Hematopoietic multipotent progenitor cell treated with erythropoietin and hydrocortisone succinate and interleukin-3 and kit ligand, for 4 days (in vitro differentiated cells): Measurements from ENCODE around the gene FUT8.

Experiments
- DNase-seq: peaks from one replicate; pipeline ENCODE4 v3.0.0-alpha.2; 2015

Gene FUT8

DNA sequence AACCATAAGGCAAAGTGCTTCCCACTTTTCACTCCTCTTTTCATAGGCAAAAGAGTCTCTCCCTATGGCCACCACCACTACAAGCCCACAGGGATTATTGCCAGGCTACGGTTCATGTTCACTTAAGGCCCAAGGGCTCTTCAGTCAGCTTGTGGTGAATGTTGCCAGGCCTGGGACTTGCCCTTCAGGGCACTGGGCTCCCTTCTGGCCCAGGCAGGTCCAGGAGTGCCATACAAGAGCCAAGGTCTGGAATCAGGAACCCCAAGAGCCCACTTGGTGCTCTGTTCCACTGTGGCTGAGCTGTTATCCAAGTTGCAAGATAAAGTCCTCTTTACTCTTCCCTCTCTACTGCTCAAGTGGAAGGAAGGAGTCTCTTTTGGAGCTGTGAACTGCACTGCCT, 307.6 kb downstream of the FUT8 start:
- DNase-seq: no peak

DNA sequence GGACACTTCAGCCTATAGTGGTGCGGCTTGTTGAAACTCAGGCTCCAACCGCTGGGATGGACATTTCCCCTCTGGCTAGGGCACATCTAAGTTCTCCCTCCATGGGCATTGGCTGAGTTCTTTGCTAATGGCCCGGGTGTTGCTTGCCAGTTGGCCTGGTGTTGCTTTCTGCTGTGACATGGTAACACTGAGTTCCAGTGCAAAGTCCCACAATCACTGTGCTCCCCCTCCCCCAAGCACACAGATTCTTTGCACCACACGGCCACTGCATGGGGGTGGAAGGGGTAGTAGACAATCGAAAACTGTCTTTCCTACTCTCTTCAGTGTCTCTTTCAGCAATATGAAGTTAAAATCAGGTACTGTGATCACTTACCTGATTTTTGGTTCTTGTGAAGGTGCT, 308.2 kb downstream of the FUT8 start:
- DNase-seq: no peak

DNA sequence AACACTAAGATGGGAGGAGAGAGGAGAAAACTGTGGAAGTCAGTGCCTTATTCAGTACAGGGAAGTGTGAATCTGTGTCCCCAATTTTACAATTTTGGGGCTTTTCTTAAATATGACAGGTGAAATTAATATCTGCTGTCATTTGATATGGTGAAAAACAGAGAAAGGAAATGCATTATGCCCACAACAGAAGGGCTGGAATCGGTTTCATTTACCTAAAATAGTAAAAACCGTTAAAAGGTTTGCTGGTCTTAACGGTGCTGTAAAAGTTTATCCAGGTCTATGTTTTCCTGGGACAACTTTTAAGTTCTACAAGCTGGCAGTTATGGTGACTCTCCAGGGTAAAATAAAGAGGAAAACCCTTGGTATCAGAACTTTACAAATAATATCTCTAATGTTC, 310.8 kb downstream of the FUT8 start:
- no peak for DNase-seq

DNA sequence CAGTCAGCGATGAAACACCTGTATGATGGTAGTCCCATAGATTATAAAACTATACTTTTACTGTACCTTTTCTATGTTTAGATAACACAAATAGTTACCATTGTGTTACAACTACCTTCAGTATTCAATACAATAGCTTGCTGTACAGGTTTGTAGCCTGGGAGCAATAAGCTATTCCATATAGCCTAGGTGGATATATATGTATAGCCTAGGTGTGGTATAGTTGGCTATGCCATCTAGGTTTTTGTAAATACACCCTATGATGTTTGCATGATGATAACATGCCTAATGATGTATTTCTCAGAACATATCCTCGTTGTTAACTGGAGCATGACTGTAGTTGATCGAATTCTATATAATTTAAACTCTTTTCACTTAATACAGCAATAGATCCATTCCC, 316.1 kb downstream of the FUT8 start:
- no peak for DNase-seq

DNA sequence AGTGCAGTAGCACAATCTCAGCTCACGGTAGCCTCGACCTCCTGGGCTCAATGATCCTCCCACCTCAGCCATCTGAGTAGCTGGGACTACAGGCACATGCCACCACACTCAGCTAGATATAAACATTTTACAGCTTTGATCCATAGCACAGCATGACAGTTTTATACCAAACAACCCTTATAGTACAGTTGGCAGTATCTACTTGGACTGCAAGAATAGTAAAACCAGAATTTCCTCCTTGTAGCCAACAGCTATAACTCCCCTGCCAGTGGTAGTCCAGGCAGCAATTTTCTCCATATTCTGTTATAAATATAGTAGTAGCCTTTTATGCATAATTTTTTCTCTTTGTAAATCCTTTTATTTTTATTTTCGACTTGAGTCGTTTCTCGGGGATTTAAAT, 317.0 kb downstream of the FUT8 start:
- DNase-seq: no peak

DNA sequence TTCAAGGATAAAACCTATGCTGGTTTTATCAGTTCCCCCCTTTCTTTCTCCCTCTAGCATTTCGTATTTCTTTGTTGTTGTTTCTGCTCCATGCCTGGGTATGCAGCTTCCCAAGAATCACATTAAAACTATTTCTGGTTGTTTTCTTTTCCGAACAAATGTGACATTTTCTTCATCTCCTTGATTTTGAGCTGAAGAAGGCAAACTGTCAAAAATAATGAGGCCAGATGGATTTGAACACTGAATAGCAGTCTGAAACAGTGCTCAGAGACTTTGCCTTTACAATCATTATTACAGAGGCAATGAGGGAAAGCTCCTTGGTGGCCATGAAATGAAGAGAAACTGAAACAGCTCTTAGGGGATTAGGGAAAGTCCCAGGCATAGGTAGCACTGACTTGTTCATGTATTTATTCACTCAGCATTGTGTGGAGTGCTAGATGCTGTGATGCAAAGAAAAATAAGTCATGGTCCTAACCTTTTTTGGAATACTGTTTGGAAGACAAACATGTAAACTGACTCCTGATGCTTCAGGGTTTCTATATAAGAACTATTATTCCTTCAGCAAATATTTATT, 319.5 kb downstream of the FUT8 start:
- no peak for DNase-seq

DNA sequence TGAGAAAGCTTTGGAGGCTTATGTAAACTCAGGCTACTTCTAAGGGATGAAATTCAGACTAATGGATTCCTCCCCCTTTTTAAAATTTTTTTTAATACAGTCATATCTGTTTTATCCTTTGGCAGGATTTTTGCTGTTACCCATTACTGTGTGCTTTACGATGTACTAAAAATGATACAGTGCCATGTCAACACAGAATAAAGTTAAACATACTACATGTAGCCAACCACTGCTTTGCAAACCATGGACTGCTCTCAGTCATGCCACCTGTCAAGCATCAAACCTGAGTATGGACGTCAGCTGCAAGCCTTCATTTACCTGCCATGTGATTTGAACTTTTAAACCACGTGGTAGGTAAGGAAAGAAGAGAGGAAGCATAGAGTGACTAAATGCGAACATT, 325.8 kb downstream of the FUT8 start:
- no peak for DNase-seq

DNA sequence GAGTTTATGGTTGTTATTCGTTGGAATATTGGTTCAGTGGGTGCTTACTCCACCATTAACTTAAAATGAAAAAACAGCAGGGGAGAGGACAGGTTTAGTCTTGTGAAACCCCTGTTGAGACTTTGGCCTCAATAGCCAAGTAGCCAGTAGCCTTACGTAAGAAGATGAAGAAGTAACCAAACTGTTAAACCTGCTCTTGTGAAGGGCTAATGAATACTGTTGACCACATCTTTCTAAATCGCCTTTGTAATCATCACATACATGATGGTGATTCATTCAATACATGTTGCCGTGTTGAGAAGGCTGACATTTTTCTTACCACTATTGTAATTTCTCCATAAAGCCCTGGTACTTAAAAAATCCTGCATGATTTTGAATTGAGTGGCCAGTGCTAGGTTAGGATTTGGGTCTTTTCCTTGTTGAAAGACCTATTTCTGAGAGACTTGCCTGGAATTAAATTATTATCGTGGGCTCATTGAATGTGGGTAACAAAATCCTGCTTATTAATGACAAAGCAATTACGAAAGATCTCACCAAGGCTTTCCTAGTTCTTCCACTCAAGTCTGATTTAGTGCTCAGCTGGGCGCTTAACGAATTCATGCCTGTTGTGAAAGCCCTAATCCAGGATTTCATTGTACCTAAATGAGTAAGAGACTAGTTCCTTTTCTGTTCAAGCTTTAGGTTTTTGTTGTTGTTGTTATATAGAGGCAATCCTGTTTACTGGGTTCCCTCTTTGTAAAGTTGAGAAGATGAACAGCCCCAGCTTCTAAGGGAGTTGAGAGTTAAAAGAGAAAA, 333.1 kb downstream of the FUT8 start:
- DNase-seq: no peak

DNA sequence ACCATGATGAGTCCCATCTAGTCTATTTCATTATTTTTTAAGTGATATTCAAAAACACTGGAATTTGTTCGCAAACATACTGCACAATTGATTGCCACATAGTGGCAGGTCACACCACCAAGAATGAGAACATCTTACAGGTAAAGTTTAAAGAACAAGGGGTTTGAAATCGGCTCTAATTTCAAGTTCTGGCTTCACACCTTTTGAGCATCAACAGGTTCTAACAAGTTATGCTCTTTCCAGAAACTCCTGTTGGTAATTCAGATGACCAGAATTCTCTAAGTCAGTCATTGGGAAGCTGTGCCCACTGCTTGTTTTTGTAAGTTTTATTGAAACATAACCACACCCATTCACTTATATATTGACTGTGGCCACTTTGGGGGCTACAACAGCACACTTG, 336.3 kb downstream of the FUT8 start:
- DNase-seq: no peak

DNA sequence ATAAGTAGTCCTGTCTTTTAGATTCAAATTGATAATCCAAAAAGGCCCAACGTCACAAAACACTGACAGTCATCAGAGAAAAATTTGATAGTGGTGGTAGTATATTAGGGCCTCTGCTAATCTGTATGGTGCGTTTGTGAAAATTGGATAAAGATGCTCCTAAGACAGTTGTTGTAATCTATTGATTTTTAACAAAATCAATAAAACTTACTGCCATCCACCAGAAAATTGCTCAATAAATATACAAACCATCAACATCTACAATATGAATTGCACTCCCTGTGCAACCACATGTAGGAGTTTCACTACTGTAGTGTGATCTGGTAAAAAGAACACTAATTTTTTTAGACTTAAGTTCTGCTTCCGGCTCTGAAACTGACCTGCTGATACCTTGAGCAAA, 336.8 kb downstream of the FUT8 start:
- no peak for DNase-seq

DNA sequence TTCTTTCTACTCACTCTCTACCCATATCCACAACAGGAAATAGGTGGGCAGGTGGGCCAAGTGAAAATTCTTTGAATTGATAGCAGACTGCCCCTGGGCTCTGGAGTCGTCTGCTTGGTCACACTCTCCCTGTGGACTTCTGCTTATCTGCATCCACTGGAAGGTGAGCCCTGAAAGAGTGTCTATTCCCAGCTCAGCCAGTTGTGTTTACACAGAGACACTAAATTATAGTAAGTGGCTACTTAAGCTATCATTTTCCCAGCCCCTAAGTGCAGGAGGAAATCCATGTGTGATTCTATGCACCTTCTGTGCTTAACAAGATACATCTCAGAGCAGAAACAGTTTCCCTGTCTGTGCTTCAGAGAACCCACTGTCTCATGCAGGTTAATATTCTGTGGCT, 338.4 kb downstream of the FUT8 start:
- no peak for DNase-seq

DNA sequence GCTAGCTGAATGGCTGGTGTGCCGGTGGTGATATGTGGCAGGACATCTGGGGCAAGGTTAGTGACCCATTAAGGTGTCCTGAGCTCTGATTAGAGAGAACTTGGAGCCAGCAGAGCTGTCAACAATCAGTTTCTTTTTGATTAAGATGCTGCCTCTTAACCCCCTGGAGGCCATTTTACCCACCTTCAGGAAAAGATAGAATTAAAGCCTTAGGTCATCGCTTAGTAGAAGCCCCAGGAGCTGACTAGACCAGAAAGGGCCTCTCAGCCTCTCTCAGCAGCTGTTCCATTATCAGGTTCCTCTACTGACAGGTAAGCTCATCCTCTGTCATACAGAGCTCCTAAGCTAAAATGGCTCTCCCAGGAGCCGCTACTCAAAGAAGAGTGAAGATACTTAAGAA, 339.0 kb downstream of the FUT8 start:
- no peak for DNase-seq

DNA sequence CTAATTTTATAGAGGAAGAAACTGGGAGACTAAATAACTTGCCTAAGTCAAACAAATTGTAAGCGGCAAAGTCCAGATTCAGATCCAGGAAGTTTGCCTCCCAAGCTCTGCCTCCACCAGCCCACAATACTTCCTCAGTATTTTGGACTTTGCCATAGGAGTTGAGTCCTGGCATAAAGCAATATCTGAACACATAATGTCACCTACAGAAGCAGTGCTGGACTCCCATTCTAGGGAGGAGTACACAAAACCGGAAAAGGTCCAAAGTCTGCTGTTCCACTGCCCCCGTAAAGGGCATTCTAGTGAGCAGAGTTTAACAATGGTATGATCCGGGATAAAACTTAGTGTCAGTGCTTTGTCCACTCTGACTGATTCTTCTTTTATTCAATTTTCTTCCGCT, 340.5 kb downstream of the FUT8 start:
- DNase-seq: no peak

DNA sequence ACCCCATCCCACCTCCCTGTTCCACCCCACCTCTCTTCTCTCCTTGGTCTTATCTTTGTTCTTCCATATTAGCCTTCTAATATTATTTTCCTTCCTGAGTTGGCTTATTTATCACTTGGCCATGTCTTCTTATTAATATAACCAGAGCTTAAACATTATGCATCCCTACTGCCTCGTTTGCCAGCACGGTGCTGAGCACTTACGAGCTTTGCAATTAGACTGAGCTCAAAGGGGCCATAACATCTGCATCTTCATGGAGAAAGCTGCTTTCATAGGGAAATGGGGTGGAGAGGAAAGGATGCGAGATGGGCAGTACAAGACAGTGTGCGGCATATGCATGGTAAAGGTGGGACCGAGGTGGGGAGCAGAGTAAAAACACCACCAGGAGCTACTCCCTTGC, 342.8 kb downstream of the FUT8 start:
- DNase-seq: no peak

DNA sequence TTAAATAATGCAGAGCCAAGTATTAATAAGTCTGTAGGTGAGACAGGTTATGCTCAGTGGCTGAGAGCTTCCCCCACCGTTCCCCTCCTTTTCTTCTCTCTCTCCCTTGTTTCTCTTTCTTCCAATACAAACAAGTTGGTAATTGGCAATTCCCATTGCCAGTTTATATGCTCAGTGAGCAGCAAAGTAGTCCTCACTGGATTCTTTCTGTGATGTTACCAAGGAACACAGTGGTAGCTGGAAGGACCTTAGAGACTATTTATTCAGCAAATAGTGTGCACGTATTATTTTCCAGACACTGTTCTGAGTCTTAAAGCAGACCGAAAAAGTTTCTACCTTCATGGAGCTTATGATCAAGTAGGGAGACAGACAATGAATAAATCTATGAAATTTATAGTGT, 344.4 kb downstream of the FUT8 start:
- DNase-seq: no peak

DNA sequence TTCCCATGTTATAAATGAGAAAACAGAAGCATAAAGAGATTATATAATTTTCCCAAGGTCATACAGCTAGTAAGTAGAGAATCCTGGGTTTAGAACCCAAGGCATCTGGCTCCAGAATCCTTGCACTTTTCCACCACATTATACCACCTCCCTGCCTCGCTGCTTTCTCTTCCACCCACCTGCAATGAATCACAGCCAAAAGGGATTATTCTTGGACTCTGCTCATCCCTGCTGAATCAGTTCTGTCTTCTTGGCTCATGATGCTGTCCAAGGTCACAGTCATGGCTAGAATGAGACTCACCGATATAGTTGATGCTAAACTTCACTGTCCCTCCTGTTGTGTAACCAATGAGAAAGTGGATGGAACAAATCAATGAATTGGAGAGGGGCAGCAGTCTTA, 356.6 kb downstream of the FUT8 start:
- no peak for DNase-seq

DNA sequence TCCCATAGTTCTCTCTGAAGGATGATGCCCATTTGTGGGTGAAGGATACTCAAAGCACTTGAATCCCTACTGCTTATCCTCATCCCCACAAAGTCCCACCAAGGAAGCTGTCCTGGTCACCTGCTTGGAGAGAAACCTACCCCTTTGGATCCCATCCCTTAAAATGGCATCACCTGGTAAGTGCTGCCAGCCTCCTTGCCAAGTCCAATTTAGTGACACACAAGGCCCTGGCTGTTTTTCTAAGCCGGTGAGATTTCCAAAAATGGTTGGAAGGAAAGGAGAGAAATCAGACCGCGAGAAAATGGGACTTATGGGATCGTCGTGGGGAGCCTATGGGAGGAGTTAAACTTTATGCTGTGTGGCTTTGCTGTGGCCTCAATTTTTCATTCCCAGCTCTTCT, 358.2 kb downstream of the FUT8 start:
- DNase-seq: no peak

DNA sequence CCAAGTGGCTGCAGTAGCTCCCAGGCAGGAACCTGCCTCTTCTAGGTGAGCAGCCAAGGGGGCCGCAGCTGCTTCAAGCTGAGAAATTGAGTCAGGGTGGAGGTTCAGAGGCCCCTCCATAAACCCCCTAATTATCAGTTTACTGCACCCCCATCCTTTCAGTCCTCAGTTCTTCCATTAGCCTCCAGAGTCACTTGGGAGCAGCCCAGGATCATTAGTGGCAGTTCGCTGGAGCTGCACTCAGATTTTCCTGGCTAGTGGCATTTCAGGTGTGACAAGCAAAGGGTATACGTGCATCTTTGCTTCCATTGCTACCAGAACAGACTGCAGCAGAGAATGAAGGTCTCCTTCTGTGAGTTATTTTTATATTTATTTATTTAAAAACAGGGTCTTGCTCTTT, 358.7 kb downstream of the FUT8 start:
- no peak for DNase-seq

DNA sequence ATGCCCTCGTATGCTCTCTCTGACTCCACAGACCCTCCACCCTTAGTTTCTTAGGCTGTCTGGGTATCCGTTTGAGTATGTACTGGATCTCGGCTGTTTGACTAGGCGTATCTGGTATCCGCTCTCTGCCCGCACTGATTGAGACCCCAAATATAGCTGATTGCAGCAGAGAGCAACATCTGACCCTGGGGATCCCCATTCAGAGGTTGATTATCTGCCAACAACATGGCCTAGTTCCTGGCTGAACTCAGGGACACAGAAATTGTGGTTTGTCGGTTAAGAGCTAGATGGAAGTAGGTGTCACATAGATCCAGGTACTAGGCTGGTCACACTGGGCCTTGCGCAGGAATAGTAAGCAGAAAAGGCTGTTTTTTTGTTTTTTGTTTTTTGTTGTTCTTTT, 359.9 kb downstream of the FUT8 start:
- DNase-seq: peak; percentile 15

DNA sequence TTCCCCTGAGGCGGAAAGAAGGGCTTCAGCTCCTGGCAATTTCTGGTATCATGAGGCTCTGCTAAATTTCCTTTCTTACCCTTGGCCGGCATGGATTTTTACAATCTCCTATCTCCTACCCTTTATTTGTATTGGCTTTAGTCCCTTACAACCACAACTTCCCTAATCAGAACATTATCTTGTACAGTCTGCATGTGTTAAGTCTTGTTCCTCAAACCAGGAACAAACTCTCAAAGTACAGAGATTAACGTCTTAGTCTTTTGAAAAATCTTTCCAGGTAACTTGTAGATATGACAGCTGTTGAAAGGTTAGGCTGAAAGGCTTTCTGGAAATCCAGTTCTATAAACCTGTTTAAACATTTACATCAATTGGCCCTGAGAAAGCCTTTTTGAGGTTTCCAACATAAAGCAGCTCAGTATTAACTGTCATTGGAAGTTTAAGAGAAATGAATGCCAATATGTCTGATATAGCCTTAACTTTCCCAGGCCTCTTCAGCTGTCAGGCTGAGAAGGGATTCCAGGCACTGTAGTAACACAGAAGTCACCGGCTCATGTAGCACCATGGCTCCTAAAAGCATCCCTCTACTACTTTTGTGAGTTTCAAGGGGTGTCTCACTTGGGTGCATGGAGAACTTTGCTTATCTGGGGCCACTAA, 360.5 kb downstream of the FUT8 start:
- DNase-seq: peak; percentile 66

DNA sequence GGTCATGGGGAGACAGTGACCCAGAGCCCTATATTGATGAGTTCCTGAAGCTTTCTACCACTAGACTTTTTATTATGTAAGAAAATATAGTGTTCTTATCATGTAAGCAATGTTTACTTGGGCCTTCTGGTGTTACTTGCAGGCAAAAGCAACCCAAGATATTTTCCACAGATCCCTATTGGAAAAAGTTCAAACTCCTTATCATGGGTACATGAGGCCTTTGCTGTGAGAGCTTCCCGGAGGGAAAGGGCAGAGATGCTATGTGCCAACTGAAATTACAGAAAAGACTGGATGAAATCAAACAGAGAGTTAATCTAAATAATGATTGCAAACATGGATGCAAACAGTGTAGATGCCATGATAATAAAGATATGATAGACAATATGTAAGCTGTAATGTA, 361.5 kb downstream of the FUT8 start:
- DNase-seq: no peak

DNA sequence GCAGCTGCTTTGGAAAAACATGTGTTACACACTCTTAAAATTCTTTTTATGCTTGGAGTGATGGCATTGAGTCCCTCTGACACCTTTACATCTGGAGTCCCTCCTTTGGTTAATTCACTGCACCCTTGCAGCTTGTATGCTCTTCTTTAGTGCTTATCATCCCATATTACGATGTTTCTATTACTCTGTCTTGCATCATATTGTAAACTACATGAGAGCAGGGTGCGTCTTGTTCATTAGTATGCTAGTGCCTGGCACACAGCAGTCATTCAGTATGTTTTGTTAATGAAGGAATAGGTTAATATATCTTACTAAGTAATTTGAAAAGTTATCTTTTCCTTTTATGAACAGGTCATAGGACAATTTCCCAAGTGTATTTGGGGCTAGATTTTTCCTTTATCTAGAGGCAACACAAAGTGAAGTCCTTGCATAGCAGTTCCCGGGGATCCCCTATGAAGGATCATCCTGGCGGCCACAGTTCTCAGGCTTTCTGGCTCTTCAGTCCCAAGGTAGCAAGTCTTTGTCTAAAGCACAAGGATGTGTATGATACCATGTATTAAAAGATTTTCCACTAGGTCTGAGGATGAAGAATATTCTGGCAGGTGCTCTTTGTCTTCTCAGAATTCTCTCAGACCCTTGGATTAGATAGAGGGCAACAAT, 363.8 kb downstream of the FUT8 start:
- no peak for DNase-seq

DNA sequence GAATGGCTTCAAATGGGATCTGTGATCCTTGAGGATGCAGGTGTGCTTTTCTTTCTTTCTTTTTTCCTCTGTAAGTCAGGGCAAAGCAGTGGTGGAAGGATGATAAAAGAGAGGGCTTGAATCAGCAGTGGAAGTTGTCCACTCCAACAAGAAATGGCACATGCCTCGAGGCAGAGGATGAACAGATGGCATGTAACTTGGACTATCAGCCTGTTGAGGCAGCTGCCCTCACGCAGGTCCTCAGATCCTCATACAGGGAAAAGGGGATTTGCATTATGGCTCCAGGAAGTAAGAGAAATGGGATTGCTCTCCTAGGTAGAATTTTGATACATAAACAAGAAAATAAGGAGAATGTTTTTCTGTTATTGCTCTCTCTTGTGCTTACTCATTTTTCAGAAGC, 368.0 kb downstream of the FUT8 start:
- DNase-seq: no peak

DNA sequence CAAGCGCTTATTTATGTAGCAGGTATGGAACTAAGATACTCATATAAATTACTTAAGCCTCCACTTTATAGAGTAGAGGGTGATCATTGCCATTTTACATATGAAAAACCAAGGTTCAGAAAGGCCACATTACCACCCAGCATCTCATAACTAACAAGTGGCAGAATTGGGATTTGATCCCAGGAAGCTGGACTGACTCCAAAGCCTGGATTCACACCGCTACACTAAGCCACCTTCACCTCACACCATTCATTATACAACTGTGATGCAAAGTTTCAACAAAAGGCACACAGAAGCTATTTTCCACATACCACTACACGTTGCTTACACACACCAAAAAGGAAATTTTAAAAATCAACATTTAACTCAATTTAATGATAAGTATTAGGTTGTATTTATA, 370.6 kb downstream of the FUT8 start:
- no peak for DNase-seq
